Fibroblast of peridontal ligament (primary cell): ENCODE data around the gene C4B.
"Not testable (repeated sequence)": the region's sequence is repeated elsewhere in the genome, so short reads cannot be mapped to it uniquely, and the experiment has no call there.

Experiments
- DNase-seq: peaks from one replicate; pipeline ENCODE4 v3.0.0-alpha.2; 2010; ENCODE audit errors: extremely low read depth

The C4B gene

GRCh38 chr6:32035283-32036013 is 20.9 kb downstream of the C4B start:
- not testable (repeated sequence) for DNase-seq

DNA sequence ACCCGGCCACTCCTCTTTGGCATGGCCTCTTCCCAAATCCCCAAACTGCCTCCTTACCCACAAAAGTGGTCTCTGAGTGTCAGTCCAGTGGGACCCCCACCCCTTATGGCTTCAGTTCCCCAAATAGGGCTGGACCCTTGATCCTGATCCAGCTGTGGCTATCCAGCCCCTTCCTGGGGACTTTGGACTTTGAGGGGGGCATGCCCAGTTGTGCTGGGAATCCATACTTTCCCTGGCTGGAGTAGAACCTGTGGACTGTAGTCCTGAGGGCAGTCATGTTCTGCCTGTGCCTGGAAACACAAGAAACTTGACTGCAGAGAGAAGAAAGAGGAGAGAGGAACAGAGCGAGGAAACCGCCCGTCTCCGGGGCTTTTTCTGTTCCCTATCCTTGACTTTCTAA is 22.5 kb downstream of the C4B start:
- DNase-seq = not testable (repeated sequence)

DNA sequence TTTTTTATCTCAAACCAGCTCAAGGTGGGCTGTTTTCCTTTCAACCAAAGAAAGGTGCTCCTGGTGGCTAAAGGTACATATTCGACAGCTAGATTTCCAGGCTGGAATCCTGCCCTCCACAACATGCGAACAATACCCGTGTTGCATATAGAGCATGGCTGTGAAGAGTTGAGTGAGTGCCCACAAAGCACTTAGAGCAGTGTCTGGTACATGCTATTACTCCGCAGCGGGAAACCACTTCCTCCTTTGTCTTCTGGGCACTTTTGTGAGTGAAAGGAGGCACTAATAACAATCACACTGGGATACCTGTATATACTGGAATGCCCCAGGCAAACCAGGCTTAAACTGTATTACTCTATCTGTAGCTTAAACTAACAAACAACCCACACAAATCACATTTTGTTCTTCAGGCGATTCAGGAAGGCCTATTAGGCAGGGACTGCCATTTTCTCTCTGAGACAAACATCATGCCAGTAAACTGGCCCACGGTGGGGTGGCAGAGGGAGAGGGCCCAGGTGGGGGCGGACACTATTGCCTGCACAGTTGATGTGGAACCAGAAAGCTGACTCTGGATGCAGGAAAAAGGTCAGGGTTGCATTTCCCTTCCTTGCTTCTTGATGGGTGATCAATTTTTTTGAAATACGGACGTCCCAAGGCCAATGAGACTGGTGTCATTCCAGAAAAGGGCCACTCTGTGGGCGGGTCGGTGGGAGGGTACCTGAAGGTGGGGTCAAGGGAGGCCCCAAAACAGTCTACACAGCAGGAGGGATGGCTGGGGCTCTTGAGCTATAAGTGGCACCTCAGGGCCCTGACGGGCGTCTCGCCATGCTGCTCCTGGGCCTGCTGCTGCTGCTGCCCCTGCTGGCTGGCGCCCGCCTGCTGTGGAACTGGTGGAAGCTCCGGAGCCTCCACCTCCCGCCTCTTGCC is 23.3 kb downstream of the C4B start, which contains the start of gene CYP21A2:
Gene CYP21A2, plus strand, starts transcription at position 818 of the 927 bp plus-strand sequence. Its CDS starts 8 bp downstream, at position 826.
- not testable (repeated sequence) for DNase-seq

DNA sequence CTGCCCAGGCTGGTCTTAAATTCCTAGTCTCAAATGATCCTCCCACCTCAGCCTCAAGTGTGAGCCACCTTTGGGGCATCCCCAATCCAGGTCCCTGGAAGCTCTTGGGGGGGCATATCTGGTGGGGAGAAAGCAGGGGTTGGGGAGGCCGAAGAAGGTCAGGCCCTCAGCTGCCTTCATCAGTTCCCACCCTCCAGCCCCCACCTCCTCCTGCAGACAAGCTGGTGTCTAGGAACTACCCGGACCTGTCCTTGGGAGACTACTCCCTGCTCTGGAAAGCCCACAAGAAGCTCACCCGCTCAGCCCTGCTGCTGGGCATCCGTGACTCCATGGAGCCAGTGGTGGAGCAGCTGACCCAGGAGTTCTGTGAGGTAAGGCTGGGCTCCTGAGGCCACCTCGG is 24.3 kb downstream of the C4B start:
- DNase-seq = not testable (repeated sequence)

DNA sequence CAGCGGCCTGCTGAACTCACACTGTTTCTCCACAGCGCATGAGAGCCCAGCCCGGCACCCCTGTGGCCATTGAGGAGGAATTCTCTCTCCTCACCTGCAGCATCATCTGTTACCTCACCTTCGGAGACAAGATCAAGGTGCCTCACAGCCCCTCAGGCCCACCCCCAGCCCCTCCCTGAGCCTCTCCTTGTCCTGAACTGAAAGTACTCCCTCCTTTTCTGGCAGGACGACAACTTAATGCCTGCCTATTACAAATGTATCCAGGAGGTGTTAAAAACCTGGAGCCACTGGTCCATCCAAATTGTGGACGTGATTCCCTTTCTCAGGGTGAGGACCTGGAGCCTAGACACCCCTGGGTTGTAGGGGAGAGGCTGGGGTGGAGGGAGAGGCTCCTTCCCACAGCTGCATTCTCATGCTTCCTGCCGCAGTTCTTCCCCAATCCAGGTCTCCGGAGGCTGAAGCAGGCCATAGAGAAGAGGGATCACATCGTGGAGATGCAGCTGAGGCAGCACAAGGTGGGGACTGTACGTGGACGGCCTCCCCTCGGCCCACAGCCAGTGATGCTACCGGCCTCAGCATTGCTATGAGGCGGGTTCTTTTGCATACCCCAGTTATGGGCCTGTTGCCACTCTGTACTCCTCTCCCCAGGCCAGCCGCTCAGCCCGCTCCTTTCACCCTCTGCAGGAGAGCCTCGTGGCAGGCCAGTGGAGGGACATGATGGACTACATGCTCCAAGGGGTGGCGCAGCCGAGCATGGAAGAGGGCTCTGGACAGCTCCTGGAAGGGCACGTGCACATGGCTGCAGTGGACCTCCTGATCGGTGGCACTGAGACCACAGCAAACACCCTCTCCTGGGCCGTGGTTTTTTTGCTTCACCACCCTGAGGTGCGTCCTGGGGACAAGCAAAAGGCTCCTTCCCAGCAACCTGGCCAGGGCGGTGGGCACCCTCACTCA is 25.0 kb downstream of the C4B start:
- DNase-seq = not testable (repeated sequence)

DNA sequence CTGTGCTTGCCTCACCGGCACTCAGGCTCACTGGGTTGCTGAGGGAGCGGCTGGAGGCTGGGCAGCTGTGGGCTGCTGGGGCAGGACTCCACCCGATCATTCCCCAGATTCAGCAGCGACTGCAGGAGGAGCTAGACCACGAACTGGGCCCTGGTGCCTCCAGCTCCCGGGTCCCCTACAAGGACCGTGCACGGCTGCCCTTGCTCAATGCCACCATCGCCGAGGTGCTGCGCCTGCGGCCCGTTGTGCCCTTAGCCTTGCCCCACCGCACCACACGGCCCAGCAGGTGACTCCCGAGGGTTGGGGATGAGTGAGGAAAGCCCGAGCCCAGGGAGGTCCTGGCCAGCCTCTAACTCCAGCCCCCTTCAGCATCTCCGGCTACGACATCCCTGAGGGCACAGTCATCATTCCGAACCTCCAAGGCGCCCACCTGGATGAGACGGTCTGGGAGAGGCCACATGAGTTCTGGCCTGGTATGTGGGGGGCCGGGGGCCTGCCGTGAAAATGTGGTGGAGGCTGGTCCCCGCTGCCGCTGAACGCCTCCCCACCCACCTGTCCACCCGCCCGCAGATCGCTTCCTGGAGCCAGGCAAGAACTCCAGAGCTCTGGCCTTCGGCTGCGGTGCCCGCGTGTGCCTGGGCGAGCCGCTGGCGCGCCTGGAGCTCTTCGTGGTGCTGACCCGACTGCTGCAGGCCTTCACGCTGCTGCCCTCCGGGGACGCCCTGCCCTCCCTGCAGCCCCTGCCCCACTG is 25.9 kb downstream of the C4B start:
- not testable (repeated sequence) for DNase-seq

DNA sequence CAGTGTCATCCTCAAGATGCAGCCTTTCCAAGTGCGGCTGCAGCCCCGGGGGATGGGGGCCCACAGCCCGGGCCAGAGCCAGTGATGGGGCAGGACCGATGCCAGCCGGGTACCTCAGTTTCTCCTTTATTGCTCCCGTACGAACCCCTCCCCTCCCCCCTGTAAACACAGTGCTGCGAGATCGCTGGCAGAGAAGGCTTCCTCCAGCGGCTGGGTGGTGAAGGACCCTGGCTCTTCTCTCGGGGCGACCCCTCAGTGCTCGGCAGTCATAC is 26.4 kb downstream of the C4B start:
- DNase-seq = not testable (repeated sequence)

GRCh38 chr6:32041385-32041784 is 26.8 kb downstream of the C4B start:
- not testable (repeated sequence) for DNase-seq

- not testable (repeated sequence) for DNase-seq
Observed at GRCh38 chr6:32042276-32042675, 27.7 kb downstream of the C4B start.

- DNase-seq = not testable (repeated sequence)
Observed at GRCh38 chr6:32043589-32044380, 29.2 kb downstream of the C4B start.

GRCh38 chr6:32044916-32045315 is 30.3 kb downstream of the C4B start:
- DNase-seq = not testable (repeated sequence)

DNA sequence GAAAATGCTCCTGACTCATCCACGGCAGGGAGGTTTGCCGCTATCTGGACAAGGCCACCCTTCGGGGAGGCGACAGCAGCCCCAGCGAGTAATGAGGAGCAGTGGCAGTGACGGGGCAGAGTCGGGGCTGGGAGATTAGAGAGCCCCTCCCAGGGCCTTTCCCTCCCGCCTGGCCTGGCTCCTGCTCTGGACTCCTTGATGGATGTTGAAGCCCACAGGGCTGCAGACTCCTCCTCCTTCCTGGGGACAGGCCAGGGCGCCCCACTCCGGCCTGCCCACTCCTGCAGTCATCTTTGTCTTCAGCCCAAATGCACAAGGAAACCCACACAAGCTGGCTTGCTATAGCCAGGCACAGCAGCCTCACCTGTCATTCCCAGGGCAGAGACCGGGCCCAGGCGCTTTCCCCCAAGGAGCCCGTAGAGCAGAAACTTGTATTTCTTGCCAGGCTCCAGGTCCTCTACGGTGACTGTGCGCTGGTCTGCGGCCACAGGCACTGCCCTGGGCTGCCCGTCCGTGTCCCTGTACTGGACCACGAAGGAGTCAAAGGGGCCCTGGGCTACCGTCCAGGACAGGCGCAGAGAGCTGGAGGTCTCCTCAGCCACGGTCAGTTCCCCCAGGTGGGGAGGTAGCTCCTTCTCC is 31.3 kb downstream of the C4B start:
- DNase-seq = no peak

GRCh38 chr6:32046450-32047083 is 32.0 kb downstream of the C4B start:
- peak; percentile 29 for DNase-seq

GRCh38 chr6:32047084-32047478 is 32.5 kb downstream of the C4B start:
- DNase-seq = peak; percentile 29

DNA sequence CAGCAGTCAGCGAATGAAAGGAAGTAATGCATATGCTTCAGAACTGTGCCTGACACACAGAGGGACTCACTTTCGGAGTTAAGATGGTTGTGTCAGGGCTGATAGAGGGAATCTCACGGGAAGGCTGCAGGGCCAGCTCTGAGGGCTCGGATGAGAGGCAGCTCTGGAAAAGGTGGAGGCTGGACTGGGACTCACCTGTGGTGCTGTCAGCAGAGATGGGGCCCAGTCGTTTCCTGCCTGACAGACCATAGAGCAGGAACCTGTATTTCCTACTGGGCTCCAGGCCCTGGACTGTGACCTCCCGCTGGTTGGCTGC is 32.9 kb downstream of the C4B start:
- DNase-seq = no peak

GRCh38 chr6:32047855-32048766 is 33.5 kb downstream of the C4B start:
- peak; percentile 38 for DNase-seq

DNA sequence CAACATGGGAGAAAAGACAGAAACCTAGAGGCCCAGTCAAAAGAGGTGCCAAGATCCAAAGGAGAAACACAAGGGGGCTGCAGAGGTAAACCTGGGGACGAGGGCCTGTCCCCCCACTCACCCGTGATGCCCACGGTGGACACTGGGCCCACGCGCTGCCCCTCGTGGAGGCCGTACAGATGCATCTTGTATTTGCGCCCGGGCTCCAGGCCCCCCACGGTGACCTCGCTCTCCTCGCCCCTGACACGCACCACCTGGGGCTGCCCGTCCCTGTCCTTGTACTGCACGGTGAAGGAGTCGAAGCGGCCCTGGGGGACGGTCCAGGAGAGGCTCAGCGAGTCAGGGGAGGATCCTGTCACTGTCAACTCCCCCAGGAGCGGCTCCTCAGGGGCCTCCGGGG is 34.6 kb downstream of the C4B start:
- DNase-seq = not testable (repeated sequence)

GRCh38 chr6:32049736-32050135 is 35.1 kb downstream of the C4B start:
- DNase-seq = not testable (repeated sequence)
